ENCODE results near the gene PAMR1. TPM values are rescaled to one million over a fixed set of nuclear protein-coding genes. Genes with fewer than 3 reads are reported as not detected.

PAMR1 gene
- total RNA-seq, 4 donors from 2014 or later, result 13.3 to 25.8 (median 14.6) TPM

- no peak overlapping the region for H3K27ac ChIP-seq
- no peak for DNase-seq (ENCODE audit: low spot score in 2 of 2)
- WGBS, result 100% methylated on average over 1 of the region's 1 CpG
- no peaks in the 10 kb centered on the region for H3K27me3 ChIP-seq
- TF ChIP-seq POLR2AphosphoS5 (IDR thresholded peaks at IDR 0.05) (no peak), CTCF (IDR thresholded peaks at IDR 0.05) (no peak), POLR2A (IDR thresholded peaks at IDR 0.05) (no peak), EP300 (IDR thresholded peaks at IDR 0.05) (no peak)
- H3K4me1 ChIP-seq, result peaks cover 2% of the 10 kb centered on the region
- no peaks in the 10 kb centered on the region for H3K9me3 ChIP-seq
- H3K36me3 ChIP-seq, result peaks cover 8% of the 10 kb centered on the region
- H3K4me3 ChIP-seq, result no peak overlapping the region
Measured at GRCh38 chr11:35464308-35464707, 61.1 kb downstream of the PAMR1 start.

GRCh38 chr11:35463331-35463751 is 62.1 kb downstream of the PAMR1 start:
- WGBS, result 84% methylated on average over 13 of the region's 13 CpGs
- no peak for DNase-seq (ENCODE audit: low spot score in 2 of 2)
- no peak overlapping the region for H3K4me3 ChIP-seq
- peaks cover 3% of the 10 kb centered on the region for H3K4me1 ChIP-seq
- H3K27me3 ChIP-seq, result no peaks in the 10 kb centered on the region
- H3K36me3 ChIP-seq, result peaks cover 6% of the 10 kb centered on the region
- H3K27ac ChIP-seq, result no peak overlapping the region
- TF ChIP-seq POLR2AphosphoS5 (IDR thresholded peaks at IDR 0.05) (no peak), CTCF (IDR thresholded peaks at IDR 0.05) (no peak), EP300 (IDR thresholded peaks at IDR 0.05) (no peak), POLR2A (IDR thresholded peaks at IDR 0.05) (no peak)
- H3K9me3 ChIP-seq, result no peaks in the 10 kb centered on the region

GRCh38 chr11:35461917-35462538 is 63.4 kb downstream of the PAMR1 start:
- 94% methylated on average over 2 of the region's 2 CpGs for WGBS
- H3K4me3 ChIP-seq, result no peak overlapping the region
- TF ChIP-seq POLR2AphosphoS5 (IDR thresholded peaks at IDR 0.05), result no peak
- no peak for TF ChIP-seq POLR2A (IDR thresholded peaks at IDR 0.05)
- TF ChIP-seq EP300 (IDR thresholded peaks at IDR 0.05), result no peak
- no peak for TF ChIP-seq CTCF (IDR thresholded peaks at IDR 0.05)
- H3K4me1 ChIP-seq, result peaks cover 3% of the 10 kb centered on the region
- DNase-seq (ENCODE audit: low spot score in 2 of 2), result no peak
- no peaks in the 10 kb centered on the region for H3K27me3 ChIP-seq
- H3K36me3 ChIP-seq, result peaks cover 6% of the 10 kb centered on the region
- H3K9me3 ChIP-seq, result no peaks in the 10 kb centered on the region
- no peak overlapping the region for H3K27ac ChIP-seq

GRCh38 chr11:35459489-35459888 is 65.9 kb downstream of the PAMR1 start:
- Histone ChIP-seq H3K36me3 (peaks cover 9% of the 10 kb centered on the region), H3K4me1 (peaks cover 3% of the 10 kb centered on the region), H3K4me3 (no peak overlapping the region), H3K9me3 (no peaks in the 10 kb centered on the region), H3K27ac (no peak overlapping the region), H3K27me3 (no peaks in the 10 kb centered on the region)
- no peak for DNase-seq (ENCODE audit: low spot score in 2 of 2)
- TF ChIP-seq EP300 (IDR thresholded peaks at IDR 0.05) (no peak), CTCF (IDR thresholded peaks at IDR 0.05) (no peak), POLR2A (IDR thresholded peaks at IDR 0.05) (no peak), POLR2AphosphoS5 (IDR thresholded peaks at IDR 0.05) (no peak)
- 76% methylated on average over 1 of the region's 1 CpG for WGBS

- Histone ChIP-seq H3K27ac (no peak overlapping the region), H3K4me3 (no peak overlapping the region), H3K27me3 (no peaks in the 10 kb centered on the region), H3K9me3 (no peaks in the 10 kb centered on the region), H3K4me1 (peaks cover 3% of the 10 kb centered on the region), H3K36me3 (peaks cover 9% of the 10 kb centered on the region)
- DNase-seq (ENCODE audit: low spot score in 2 of 2), result no peak
- TF ChIP-seq POLR2AphosphoS5 (IDR thresholded peaks at IDR 0.05), result no peak
- TF ChIP-seq POLR2A (IDR thresholded peaks at IDR 0.05), result no peak
- TF ChIP-seq EP300 (IDR thresholded peaks at IDR 0.05), result no peak
- TF ChIP-seq CTCF (IDR thresholded peaks at IDR 0.05), result no peak
- 57% methylated on average over 3 of the region's 3 CpGs for WGBS
Measured at GRCh38 chr11:35458846-35459245, 66.6 kb downstream of the PAMR1 start.
